Stimulated activated CD4-positive, alpha-beta T cell treated with anti-CD3 and anti-CD28 coated beads, Interleukin-12 subunit alpha, Interleukin-12 subunit beta, amount 100 ng/mL, for 48 hours (primary cell): ENCODE measurements around the gene EPG5.
"Not testable (repeated sequence)": the region's sequence is repeated elsewhere in the genome, so short reads cannot be mapped to it uniquely, and the experiment has no call there.

Experiments
- DNase-seq, 3 donors: peaks; one replicate each; pipeline ENCODE4 v3.0.0-alpha.2; 2020; ENCODE audit warnings: low read depth in 2 of 3, low spot score in 1 of 3

EPG5 gene

GRCh38 chr18:45870419-45870818 is 96.7 kb downstream of the EPG5 start:
- no peak for DNase-seq

- no peak for DNase-seq
These were observed 101.7 kb downstream of the EPG5 start for GRCh38 chr18:45865466-45865865.

- DNase-seq = no peak
These were observed 103.0 kb downstream of the EPG5 start for GRCh38 chr18:45864081-45864480.

GRCh38 chr18:45863469-45863868 is 103.7 kb downstream of the EPG5 start:
- no peak for DNase-seq

GRCh38 chr18:45861926-45862325 is 105.2 kb downstream of the EPG5 start:
- DNase-seq = no peak

GRCh38 chr18:45860971-45861370 is 106.2 kb downstream of the EPG5 start:
- no peak for DNase-seq

GRCh38 chr18:45860492-45860891 is 106.6 kb downstream of the EPG5 start:
- no peak for DNase-seq

GRCh38 chr18:45859334-45859733 is 107.8 kb downstream of the EPG5 start:
- no peak for DNase-seq

- DNase-seq = no peak
These were observed 110.6 kb downstream of the EPG5 start for GRCh38 chr18:45856531-45856930.

- no peak for DNase-seq
These were observed 113.0 kb downstream of the EPG5 start for GRCh38 chr18:45854036-45854586.

GRCh38 chr18:45852631-45853030 is 114.5 kb downstream of the EPG5 start:
- no peak for DNase-seq

- no peak for DNase-seq
These were observed 115.8 kb downstream of the EPG5 start for GRCh38 chr18:45851161-45851925.

- DNase-seq = no peak
These were observed 117.1 kb downstream of the EPG5 start for GRCh38 chr18:45850021-45850420.

GRCh38 chr18:45849529-45849928 is 117.6 kb downstream of the EPG5 start:
- DNase-seq = no peak

GRCh38 chr18:45848643-45849042 is 118.5 kb downstream of the EPG5 start:
- DNase-seq = not testable (repeated sequence)

- DNase-seq = no peak
These were observed 120.0 kb downstream of the EPG5 start for GRCh38 chr18:45847119-45847518.

GRCh38 chr18:45845410-45845809 is 121.7 kb downstream of the EPG5 start:
- DNase-seq = no peak

- no peak for DNase-seq
These were observed 122.2 kb downstream of the EPG5 start for GRCh38 chr18:45844938-45845337.

- DNase-seq = no peak
These were observed 124.1 kb downstream of the EPG5 start for GRCh38 chr18:45843019-45843418.

GRCh38 chr18:45841765-45842442 is 125.2 kb downstream of the EPG5 start:
- no peak for DNase-seq

GRCh38 chr18:45841060-45841764 is 125.9 kb downstream of the EPG5 start:
- DNase-seq = no peak
